ENCODE results near the gene SMTNL2. TPM values are rescaled to one million over a fixed set of nuclear protein-coding genes. Genes with fewer than 3 reads are reported as not detected.

Gene SMTNL2
- total RNA-seq, 2 experiments from 2014 or later = not detected

Other genes with a start within 250 kb of the SMTNL2 start
- gene UBE2G1, start 217.9 kb upstream of the SMTNL2 start, total RNA-seq = 10 to 100 TPM; 51.0 to 52.9 TPM
- 1 to 10 TPM; 6.4 to 8.4 TPM for gene SPNS3, start 150.6 kb upstream of the SMTNL2 start, total RNA-seq
- gene SPNS2, start 85.6 kb upstream of the SMTNL2 start, total RNA-seq = under 1 TPM; 0.07 to 0.37 TPM
- gene MYBBP1A, start 29.1 kb upstream of the SMTNL2 start, total RNA-seq = 100 to 1,000 TPM in 1 of 2 experiments, 10 to 100 TPM in 1; 97.7 to 144 TPM
- not detected for gene GGT6, start 24.0 kb upstream of the SMTNL2 start, total RNA-seq
- not detected for gene ALOX15, start 57.1 kb downstream of the SMTNL2 start, total RNA-seq
- 100 to 1,000 TPM in 1 of 2 experiments, 10 to 100 TPM in 1; 94.1 to 102 TPM for gene PELP1, start 119.6 kb downstream of the SMTNL2 start, total RNA-seq
- 100 to 1,000 TPM; 168 to 175 TPM for gene ARRB2, start 126.1 kb downstream of the SMTNL2 start, total RNA-seq
- gene MED11, start 146.9 kb downstream of the SMTNL2 start, total RNA-seq = 10 to 100 TPM; 16.7 to 22.9 TPM
- gene ZMYND15, start 155.3 kb downstream of the SMTNL2 start, total RNA-seq = under 1 TPM; 0.09 to 0.11 TPM
- 1 to 10 TPM; 1.7 to 2.5 TPM for gene CXCL16, start 155.4 kb downstream of the SMTNL2 start, total RNA-seq
- not detected for gene TM4SF5, start 187.4 kb downstream of the SMTNL2 start, total RNA-seq
- gene VMO1, start 201.8 kb downstream of the SMTNL2 start, total RNA-seq = under 1 TPM; 0.30 TPM
- gene GLTPD2, start 204.4 kb downstream of the SMTNL2 start, total RNA-seq = not detected
- 100 to 1,000 TPM; 111 to 155 TPM for gene PSMB6, start 211.6 kb downstream of the SMTNL2 start, total RNA-seq
- 10 to 100 TPM; 12.3 to 14.1 TPM for gene PLD2, start 222.6 kb downstream of the SMTNL2 start, total RNA-seq
- gene MINK1, start 248.8 kb downstream of the SMTNL2 start, total RNA-seq = 10 to 100 TPM; 48.2 to 57.7 TPM